Activated CD4-positive, alpha-beta T cell treated with anti-CD3 and anti-CD28 coated beads for 48 hours (primary cell): ENCODE data around the gene SHC1.
A peak's percentile ranks its signal among the peaks of the same experiment; 100 is the strongest.

Experiments
- DNase-seq: peaks from one replicate; pipeline ENCODE4 v3.0.0-alpha.2; 2020

The SHC1 gene

GRCh38 chr1:154955718-154956543 lies 14.6 kb downstream of the SHC1 start, which contains the start of gene PBXIP1:
Gene PBXIP1, minus strand, starts transcription at chr1:154956099. Its CDS starts 2,378 bp downstream, at chr1:154953721.
- peak; percentile 83 for DNase-seq

GRCh38 chr1:154955039-154955717 lies 15.4 kb downstream of the SHC1 start:
- DNase-seq: peak; percentile 86

- no peak for DNase-seq
These were observed 16.0 kb downstream of the SHC1 start for GRCh38 chr1:154954541-154954940.

GRCh38 chr1:154953611-154954038 lies 16.9 kb downstream of the SHC1 start:
- no peak for DNase-seq

GRCh38 chr1:154952664-154953063 lies 17.9 kb downstream of the SHC1 start:
- DNase-seq: no peak

- DNase-seq: peak; percentile 70
These were observed 18.5 kb downstream of the SHC1 start for GRCh38 chr1:154951901-154952657.

- DNase-seq: no peak
These were observed 22.5 kb downstream of the SHC1 start for GRCh38 chr1:154948079-154948478.

- DNase-seq: no peak
These were observed 24.3 kb downstream of the SHC1 start for GRCh38 chr1:154945962-154946850.

- no peak for DNase-seq
These were observed 25.2 kb downstream of the SHC1 start for GRCh38 chr1:154945160-154945961.

GRCh38 chr1:154944401-154945159 lies 26.0 kb downstream of the SHC1 start:
- no peak for DNase-seq

- DNase-seq: peak; percentile 56
These were observed 26.7 kb downstream of the SHC1 start for GRCh38 chr1:154943649-154944400.

GRCh38 chr1:154941333-154942013 lies 29.1 kb downstream of the SHC1 start:
- no peak for DNase-seq

- DNase-seq: peak; percentile 44
These were observed 29.8 kb downstream of the SHC1 start for GRCh38 chr1:154940651-154941194.

GRCh38 chr1:154940213-154940560 lies 30.4 kb downstream of the SHC1 start:
- no peak for DNase-seq

- no peak for DNase-seq
These were observed 31.7 kb downstream of the SHC1 start for GRCh38 chr1:154938604-154939399.

GRCh38 chr1:154937988-154938386 lies 32.6 kb downstream of the SHC1 start:
- DNase-seq: no peak

- peak; percentile 93 for DNase-seq
These were observed 33.2 kb downstream of the SHC1 start for GRCh38 chr1:154937085-154937987.
